NCI-H146 (cell line): ENCODE results near the gene CELSR1.

Experiments used
- DNase-seq: peaks from one replicate; lab custom pipeline; 2025; lab: John Stamatoyannopoulos, UW

CELSR1 gene

GRCh38 chr22:46553189-46553588 is 15.8 kb upstream of the CELSR1 start:
- DNase-seq = no peak

GRCh38 chr22:46551996-46552395 is 14.6 kb upstream of the CELSR1 start:
- no peak for DNase-seq

- no peak for DNase-seq
Measured at GRCh38 chr22:46551321-46551720, 13.9 kb upstream of the CELSR1 start.

GRCh38 chr22:46549971-46550641 is 12.7 kb upstream of the CELSR1 start:
- no peak for DNase-seq

- DNase-seq = no peak
Measured at GRCh38 chr22:46549563-46549840, 12.1 kb upstream of the CELSR1 start.

GRCh38 chr22:46547883-46548244 is 10.4 kb upstream of the CELSR1 start:
- DNase-seq = no peak

GRCh38 chr22:46547179-46547882 is 9.9 kb upstream of the CELSR1 start:
- no peak for DNase-seq

- no peak for DNase-seq
Measured at GRCh38 chr22:46546466-46547178, 9.2 kb upstream of the CELSR1 start.

GRCh38 chr22:46545086-46545792 is 7.8 kb upstream of the CELSR1 start:
- DNase-seq = no peak

GRCh38 chr22:46542011-46542985 is 4.9 kb upstream of the CELSR1 start:
- peak; percentile 70 for DNase-seq

- no peak for DNase-seq
Measured at GRCh38 chr22:46541536-46541935, 4.1 kb upstream of the CELSR1 start.

- DNase-seq = no peak
Measured at GRCh38 chr22:46540874-46541273, 3.5 kb upstream of the CELSR1 start.

- peak; percentile 20 for DNase-seq
Measured at GRCh38 chr22:46539169-46539568, 1.7 kb upstream of the CELSR1 start.

- no peak for DNase-seq
Measured at GRCh38 chr22:46538814-46539160, 1.4 kb upstream of the CELSR1 start.

- DNase-seq = peak; percentile 67
Measured at GRCh38 chr22:46537946-46538813, 760 bp upstream of the CELSR1 start.

GRCh38 chr22:46536537-46537224 is 739 bp downstream of the CELSR1 start:
- no peak for DNase-seq

- DNase-seq = no peak
Measured at GRCh38 chr22:46535876-46536536, 1.4 kb downstream of the CELSR1 start.

- DNase-seq = no peak
Measured at GRCh38 chr22:46534901-46535630, 2.4 kb downstream of the CELSR1 start.
